ENCODE measurements around the gene HECW1.

DNA sequence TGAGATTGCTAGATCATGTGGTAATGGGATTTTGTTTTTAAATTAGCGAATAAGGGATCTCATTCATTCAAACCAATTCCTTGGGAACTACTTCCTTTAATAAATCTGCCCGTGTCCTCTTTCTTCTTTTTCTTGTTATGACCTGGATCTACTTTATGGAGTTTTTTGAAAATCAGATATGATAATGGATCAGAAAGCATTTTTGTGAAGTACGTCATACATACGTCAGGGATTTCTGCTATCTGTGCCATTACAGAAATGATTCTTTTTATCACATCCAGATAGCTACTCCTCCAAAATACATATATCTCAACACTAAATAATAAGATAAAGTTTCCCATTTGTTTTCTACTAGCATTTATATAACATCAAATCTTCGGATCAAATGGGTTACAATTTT, 430.3 kb downstream of the HECW1 start:
- TF ChIP-seq ZNF146 (tag by site-specific recombination; IDR thresholded peaks at IDR 0.05) = no peak
- TF ChIP-seq ATF2 (tag by site-specific recombination; IDR thresholded peaks at IDR 0.05; ENCODE audit: low read depth) = no peak
- TF ChIP-seq ZNF561 (tag by site-specific recombination; IDR thresholded peaks at IDR 0.05; ENCODE audit: borderline replicate concordance) = no peak
- TF ChIP-seq, protein P1, sequence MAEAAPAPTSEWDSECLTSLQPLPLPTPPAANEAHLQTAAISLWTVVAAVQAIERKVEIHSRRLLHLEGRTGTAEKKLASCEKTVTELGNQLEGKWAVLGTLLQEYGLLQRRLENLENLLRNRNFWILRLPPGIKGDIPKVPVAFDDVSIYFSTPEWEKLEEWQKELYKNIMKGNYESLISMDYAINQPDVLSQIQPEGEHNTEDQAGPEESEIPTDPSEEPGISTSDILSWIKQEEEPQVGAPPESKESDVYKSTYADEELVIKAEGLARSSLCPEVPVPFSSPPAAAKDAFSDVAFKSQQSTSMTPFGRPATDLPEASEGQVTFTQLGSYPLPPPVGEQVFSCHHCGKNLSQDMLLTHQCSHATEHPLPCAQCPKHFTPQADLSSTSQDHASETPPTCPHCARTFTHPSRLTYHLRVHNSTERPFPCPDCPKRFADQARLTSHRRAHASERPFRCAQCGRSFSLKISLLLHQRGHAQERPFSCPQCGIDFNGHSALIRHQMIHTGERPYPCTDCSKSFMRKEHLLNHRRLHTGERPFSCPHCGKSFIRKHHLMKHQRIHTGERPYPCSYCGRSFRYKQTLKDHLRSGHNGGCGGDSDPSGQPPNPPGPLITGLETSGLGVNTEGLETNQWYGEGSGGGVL (tag by site-specific recombination; IDR thresholded peaks at IDR 0.05) = no peak
- TF ChIP-seq, protein P2, sequence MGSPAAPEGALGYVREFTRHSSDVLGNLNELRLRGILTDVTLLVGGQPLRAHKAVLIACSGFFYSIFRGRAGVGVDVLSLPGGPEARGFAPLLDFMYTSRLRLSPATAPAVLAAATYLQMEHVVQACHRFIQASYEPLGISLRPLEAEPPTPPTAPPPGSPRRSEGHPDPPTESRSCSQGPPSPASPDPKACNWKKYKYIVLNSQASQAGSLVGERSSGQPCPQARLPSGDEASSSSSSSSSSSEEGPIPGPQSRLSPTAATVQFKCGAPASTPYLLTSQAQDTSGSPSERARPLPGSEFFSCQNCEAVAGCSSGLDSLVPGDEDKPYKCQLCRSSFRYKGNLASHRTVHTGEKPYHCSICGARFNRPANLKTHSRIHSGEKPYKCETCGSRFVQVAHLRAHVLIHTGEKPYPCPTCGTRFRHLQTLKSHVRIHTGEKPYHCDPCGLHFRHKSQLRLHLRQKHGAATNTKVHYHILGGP (tag by site-specific recombination; IDR thresholded peaks at IDR 0.05) = no peak
- TF ChIP-seq ZNF223 (tag by site-specific recombination; IDR thresholded peaks at IDR 0.05) = no peak
- TF ChIP-seq ZBTB7A (tag by site-specific recombination; IDR thresholded peaks at IDR 0.05; ENCODE audit: low read depth) = no peak
- TF ChIP-seq, protein P3, sequence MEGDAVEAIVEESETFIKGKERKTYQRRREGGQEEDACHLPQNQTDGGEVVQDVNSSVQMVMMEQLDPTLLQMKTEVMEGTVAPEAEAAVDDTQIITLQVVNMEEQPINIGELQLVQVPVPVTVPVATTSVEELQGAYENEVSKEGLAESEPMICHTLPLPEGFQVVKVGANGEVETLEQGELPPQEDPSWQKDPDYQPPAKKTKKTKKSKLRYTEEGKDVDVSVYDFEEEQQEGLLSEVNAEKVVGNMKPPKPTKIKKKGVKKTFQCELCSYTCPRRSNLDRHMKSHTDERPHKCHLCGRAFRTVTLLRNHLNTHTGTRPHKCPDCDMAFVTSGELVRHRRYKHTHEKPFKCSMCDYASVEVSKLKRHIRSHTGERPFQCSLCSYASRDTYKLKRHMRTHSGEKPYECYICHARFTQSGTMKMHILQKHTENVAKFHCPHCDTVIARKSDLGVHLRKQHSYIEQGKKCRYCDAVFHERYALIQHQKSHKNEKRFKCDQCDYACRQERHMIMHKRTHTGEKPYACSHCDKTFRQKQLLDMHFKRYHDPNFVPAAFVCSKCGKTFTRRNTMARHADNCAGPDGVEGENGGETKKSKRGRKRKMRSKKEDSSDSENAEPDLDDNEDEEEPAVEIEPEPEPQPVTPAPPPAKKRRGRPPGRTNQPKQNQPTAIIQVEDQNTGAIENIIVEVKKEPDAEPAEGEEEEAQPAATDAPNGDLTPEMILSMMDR (tag by site-specific recombination; IDR thresholded peaks at IDR 0.05) = no peak
- TF ChIP-seq TCF7L2 (IDR thresholded peaks at IDR 0.05; ENCODE audit: borderline replicate concordance, low read depth, low read length) = no peak
- TF ChIP-seq WT1 (tag by site-specific recombination; IDR thresholded peaks at IDR 0.05) = no peak
- TF ChIP-seq SETDB1 (IDR thresholded peaks at IDR 0.05; ENCODE audit: insufficient read length, low read length) = no peak
